ENCODE results near the gene NRL. TPM values are rescaled to one million over a fixed set of nuclear protein-coding genes. Genes with fewer than 3 reads are reported as not detected.
"Not testable (repeated sequence)": the region's sequence is repeated elsewhere in the genome, so short reads cannot be mapped to it uniquely, and the experiment has no call there.

NRL gene
- total and polyA plus RNA-seq, 4 donors: 2.7 to 5.4 (median 3.1) TPM

DNA sequence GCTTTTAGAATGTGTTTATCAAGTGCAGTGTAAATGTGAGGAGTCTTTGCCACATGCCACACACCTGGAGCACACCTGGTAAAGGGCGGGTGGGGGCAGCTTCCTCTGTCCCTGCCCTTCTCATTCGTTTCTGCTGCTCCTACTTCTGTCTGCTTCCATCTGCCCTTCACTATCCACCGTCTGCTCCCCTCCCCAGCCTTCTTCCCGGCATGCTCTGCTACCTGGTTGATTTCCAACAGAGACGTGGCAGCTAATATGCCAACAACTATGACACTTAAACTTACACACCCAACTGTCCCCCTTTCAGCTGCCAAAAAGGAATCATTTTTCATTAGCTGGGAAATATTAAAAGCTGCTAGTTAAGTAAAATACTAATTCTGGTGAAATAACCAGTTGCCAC, 72.0 kb downstream of the NRL start:
- no peak overlapping the region for H3K27ac ChIP-seq (ENCODE audit: low read depth in 1 of 2, low read length in 1 of 2)
- no peak overlapping the region for H3K4me3 ChIP-seq
- no peaks in the 10 kb centered on the region for H3K9me3 ChIP-seq (ENCODE audit: control insufficient read depth in 4 of 4, insufficient read depth in 3 of 4, low read length in 3 of 4)
- TF ChIP-seq, protein P1, sequence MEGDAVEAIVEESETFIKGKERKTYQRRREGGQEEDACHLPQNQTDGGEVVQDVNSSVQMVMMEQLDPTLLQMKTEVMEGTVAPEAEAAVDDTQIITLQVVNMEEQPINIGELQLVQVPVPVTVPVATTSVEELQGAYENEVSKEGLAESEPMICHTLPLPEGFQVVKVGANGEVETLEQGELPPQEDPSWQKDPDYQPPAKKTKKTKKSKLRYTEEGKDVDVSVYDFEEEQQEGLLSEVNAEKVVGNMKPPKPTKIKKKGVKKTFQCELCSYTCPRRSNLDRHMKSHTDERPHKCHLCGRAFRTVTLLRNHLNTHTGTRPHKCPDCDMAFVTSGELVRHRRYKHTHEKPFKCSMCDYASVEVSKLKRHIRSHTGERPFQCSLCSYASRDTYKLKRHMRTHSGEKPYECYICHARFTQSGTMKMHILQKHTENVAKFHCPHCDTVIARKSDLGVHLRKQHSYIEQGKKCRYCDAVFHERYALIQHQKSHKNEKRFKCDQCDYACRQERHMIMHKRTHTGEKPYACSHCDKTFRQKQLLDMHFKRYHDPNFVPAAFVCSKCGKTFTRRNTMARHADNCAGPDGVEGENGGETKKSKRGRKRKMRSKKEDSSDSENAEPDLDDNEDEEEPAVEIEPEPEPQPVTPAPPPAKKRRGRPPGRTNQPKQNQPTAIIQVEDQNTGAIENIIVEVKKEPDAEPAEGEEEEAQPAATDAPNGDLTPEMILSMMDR (IDR thresholded peaks at IDR 0.05; ENCODE audit: control extremely low read depth, extremely low read depth): no peak
- ATAC-seq (ENCODE audit: insufficient read depth, low FRiP score) (no peak), DNase-seq (peak in 2 of 3 donors; percentile 22 to 55)
- WGBS, 2 donors: 47 to 62% methylated on average over 5 of the region's 5 CpGs
- no peak overlapping the region for H3K9ac ChIP-seq (ENCODE audit: insufficient read depth in 1 of 2, low read length in 2 of 2)
- H3K4me1 ChIP-seq (ENCODE audit: control insufficient read depth in 5 of 5, insufficient read depth in 5 of 5, low read length in 5 of 5): peaks cover 0 to 1% (median 0%) of the 10 kb centered on the region in 5 donors
- H3K27me3 ChIP-seq (ENCODE audit: control insufficient read depth in 3 of 3, insufficient read depth in 3 of 3, low read length in 2 of 3): no peaks in the 10 kb centered on the region
- peaks cover 0 to 1% (median 0%) of the 10 kb centered on the region in 4 donors for H3K36me3 ChIP-seq (ENCODE audit: control insufficient read depth in 4 of 4, insufficient read depth in 4 of 4, low read length in 4 of 4)

DNA sequence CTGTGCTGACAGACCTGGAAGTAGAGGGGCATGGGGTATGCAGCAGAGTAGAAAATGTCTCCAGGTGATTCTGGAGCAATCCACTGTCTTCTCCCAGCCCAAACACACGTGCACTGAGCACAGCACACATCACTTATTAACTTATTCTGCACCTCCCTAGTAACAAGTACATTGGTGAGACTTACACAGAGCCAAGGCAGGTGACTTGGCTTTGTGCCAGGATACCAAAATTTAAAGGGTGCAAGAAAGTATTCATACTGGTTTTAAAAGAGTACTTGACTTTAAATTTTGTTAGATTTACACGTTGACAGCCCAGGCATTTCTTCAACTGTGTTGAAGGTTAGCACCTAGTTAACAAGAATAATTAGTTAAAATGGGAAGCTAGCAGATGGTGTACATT, 74.1 kb downstream of the NRL start:
- H3K9ac ChIP-seq (ENCODE audit: insufficient read depth in 1 of 2, low read length in 2 of 2): no peak overlapping the region
- H3K27ac ChIP-seq (ENCODE audit: low read depth in 1 of 2, low read length in 1 of 2): no peak overlapping the region
- no peaks in the 10 kb centered on the region for H3K27me3 ChIP-seq (ENCODE audit: control insufficient read depth in 3 of 3, insufficient read depth in 3 of 3, low read length in 2 of 3)
- H3K9me3 ChIP-seq (ENCODE audit: control insufficient read depth in 4 of 4, insufficient read depth in 3 of 4, low read length in 3 of 4): no peaks in the 10 kb centered on the region
- WGBS, 2 donors: 51 to 76% methylated on average over 2 of the region's 2 CpGs
- ATAC-seq (ENCODE audit: insufficient read depth, low FRiP score): no peak
- no peak for DNase-seq
- no peak overlapping the region for H3K4me3 ChIP-seq
- H3K4me1 ChIP-seq (ENCODE audit: control insufficient read depth in 5 of 5, insufficient read depth in 5 of 5, low read length in 5 of 5): peaks cover 0 to 17% (median 2%) of the 10 kb centered on the region in 5 donors
- H3K36me3 ChIP-seq (ENCODE audit: control insufficient read depth in 4 of 4, insufficient read depth in 4 of 4, low read length in 4 of 4): peaks cover 0 to 1% (median 0%) of the 10 kb centered on the region in 4 donors
- TF ChIP-seq, protein P1 (IDR thresholded peaks at IDR 0.05; ENCODE audit: control extremely low read depth, extremely low read depth): no peak

DNA sequence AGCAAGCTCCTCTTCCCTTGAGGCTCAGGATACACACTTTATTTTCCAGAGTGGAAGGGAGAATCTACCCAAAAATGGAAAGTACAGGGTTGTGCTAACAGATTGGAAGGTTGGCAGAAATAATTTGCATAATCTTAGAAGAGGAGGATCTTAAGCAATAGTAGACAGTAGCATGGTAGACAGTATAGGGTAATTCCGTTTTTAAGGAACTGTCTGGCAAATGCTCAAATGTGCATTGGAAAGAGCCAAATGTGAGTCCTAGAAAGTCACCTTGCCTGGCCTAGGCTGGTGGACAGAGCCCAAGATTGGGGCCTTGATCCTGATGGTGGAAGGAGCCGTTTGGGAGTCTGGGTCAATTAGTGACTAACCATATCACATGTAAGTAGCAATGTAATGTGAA, 76.1 kb downstream of the NRL start:
- Histone ChIP-seq H3K36me3 (ENCODE audit: control insufficient read depth in 4 of 4, insufficient read depth in 4 of 4, low read length in 4 of 4) (peaks cover 0 to 1% (median 0%) of the 10 kb centered on the region in 4 donors), H3K9ac (ENCODE audit: insufficient read depth in 1 of 2, low read length in 2 of 2) (no peak overlapping the region), H3K27ac (ENCODE audit: low read depth in 1 of 2, low read length in 1 of 2) (no peak overlapping the region), H3K27me3 (ENCODE audit: control insufficient read depth in 3 of 3, insufficient read depth in 3 of 3, low read length in 2 of 3) (no peaks in the 10 kb centered on the region), H3K4me1 (ENCODE audit: control insufficient read depth in 5 of 5, insufficient read depth in 5 of 5, low read length in 5 of 5) (peaks cover 0 to 19% (median 4%) of the 10 kb centered on the region in 5 donors), H3K4me3 (no peak overlapping the region), H3K9me3 (ENCODE audit: control insufficient read depth in 4 of 4, insufficient read depth in 3 of 4, low read length in 3 of 4) (no peaks in the 10 kb centered on the region)
- WGBS, 2 donors: 61 to 82% methylated on average over 2 of the region's 2 CpGs
- DNase-seq: no peak
- TF ChIP-seq, protein P1 (IDR thresholded peaks at IDR 0.05; ENCODE audit: control extremely low read depth, extremely low read depth): no peak
- no peak for ATAC-seq (ENCODE audit: insufficient read depth, low FRiP score)

DNA sequence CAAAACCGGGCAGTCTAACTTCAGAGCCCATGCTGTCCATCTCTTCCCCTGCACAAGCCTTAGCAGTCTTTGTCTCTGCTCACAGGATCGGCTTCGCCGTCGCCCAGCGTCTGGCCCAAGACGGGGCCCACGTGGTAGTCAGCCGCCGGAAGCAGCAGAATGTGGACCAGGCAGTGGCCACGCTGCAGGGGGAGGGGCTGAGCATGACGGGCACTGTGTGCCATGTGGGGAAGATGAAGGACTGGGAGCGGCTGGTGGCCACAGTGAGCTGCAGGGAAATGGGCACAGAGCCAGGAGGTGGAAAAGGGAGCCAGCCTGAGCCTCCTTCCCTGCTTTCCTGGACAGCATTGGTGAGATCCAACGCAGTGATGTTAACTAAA, 77.1 kb downstream of the NRL start:
- H3K4me1 ChIP-seq (ENCODE audit: control insufficient read depth in 5 of 5, insufficient read depth in 5 of 5, low read length in 5 of 5): peaks cover 0 to 19% (median 6%) of the 10 kb centered on the region in 5 donors
- ATAC-seq (ENCODE audit: insufficient read depth, low FRiP score) (no peak), DNase-seq (no peak)
- 85 to 86% methylated on average over 14 of the region's 14 CpGs for WGBS, 2 donors
- H3K4me3 ChIP-seq: no peak overlapping the region
- TF ChIP-seq, protein P1 (IDR thresholded peaks at IDR 0.05; ENCODE audit: control extremely low read depth, extremely low read depth): no peak
- no peak overlapping the region for H3K9ac ChIP-seq (ENCODE audit: insufficient read depth in 1 of 2, low read length in 2 of 2)
- peaks cover 0 to 1% (median 0%) of the 10 kb centered on the region in 4 donors for H3K36me3 ChIP-seq (ENCODE audit: control insufficient read depth in 4 of 4, insufficient read depth in 4 of 4, low read length in 4 of 4)
- no peak overlapping the region for H3K27ac ChIP-seq (ENCODE audit: low read depth in 1 of 2, low read length in 1 of 2)
- peaks cover 0 to 3% (median under 1%) of the 10 kb centered on the region in 4 donors for H3K9me3 ChIP-seq (ENCODE audit: control insufficient read depth in 4 of 4, insufficient read depth in 3 of 4, low read length in 3 of 4)
- no peaks in the 10 kb centered on the region for H3K27me3 ChIP-seq (ENCODE audit: control insufficient read depth in 3 of 3, insufficient read depth in 3 of 3, low read length in 2 of 3)

DNA sequence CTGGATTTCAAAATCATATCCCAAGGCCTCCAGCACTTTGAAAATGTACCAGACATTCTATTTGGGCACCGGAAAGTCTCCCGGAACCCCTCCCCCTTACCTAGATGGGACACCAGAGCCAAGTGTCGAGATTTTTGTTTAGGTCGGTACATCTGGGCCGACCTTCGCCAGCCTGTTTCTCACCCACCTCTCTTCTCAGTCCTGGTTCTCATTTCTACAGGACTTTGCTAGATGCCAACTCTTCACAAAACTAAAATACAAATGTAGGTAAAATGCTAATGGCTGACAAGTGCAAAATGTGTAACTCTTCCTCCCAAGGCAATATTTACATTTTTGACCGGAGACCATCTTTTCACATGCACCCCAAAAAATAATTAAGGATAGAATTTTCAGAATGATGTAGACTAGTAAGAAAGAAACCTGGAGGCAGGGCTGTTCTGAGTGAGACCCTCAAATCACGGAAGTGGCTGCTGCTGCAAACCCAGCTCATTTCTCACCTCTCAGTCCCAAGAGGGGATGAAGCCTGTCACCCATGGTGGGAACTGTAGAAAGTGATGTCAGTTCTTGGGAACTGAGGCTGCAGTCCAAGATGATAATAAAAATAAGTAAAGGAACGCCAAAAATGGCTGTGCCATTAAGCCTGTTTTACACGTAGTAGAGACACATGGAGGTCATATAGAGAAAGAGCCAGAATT, 77.6 kb downstream of the NRL start:
- not testable (repeated sequence) for H3K9me3 ChIP-seq (ENCODE audit: control insufficient read depth in 4 of 4, insufficient read depth in 3 of 4, low read length in 3 of 4); ATAC-seq (ENCODE audit: insufficient read depth, low FRiP score); DNase-seq; H3K36me3 ChIP-seq (ENCODE audit: control insufficient read depth in 4 of 4, insufficient read depth in 4 of 4, low read length in 4 of 4); H3K4me3 ChIP-seq; H3K9ac ChIP-seq (ENCODE audit: insufficient read depth in 1 of 2, low read length in 2 of 2); H3K27me3 ChIP-seq (ENCODE audit: control insufficient read depth in 3 of 3, insufficient read depth in 3 of 3, low read length in 2 of 3)
- Histone ChIP-seq H3K27ac (ENCODE audit: low read depth in 1 of 2, low read length in 1 of 2) (peak overlapping the region; percentile 78 to 89), H3K4me1 (ENCODE audit: control insufficient read depth in 5 of 5, insufficient read depth in 5 of 5, low read length in 5 of 5) (peaks cover 0 to 19% (median 6%) of the 10 kb centered on the region in 5 donors)
- 39 to 53% methylated on average over 10 of the region's 10 CpGs for WGBS, 2 donors

Measured in lung (tissue), 12 donors.